HUES64 (cell line): ENCODE data around the gene ZNF653.
A peak's percentile ranks its signal among the peaks of the same experiment; 100 is the strongest.

Source experiments
- H3K27ac ChIP-seq: 2 replicates; pipeline ENCODE4 v1.7.0; 2013; ENCODE audit warnings: low read depth, low read length, inconsistent platforms
- H3K27me3 ChIP-seq: 2 replicates; pipeline ENCODE4 v1.6.1; 2013; ENCODE audit warnings: mild to moderate bottlenecking, low read length; ENCODE audit not compliant: insufficient read depth
- H3K36me3 ChIP-seq: 2 replicates; pipeline ENCODE4 v1.6.1; 2013; ENCODE audit warnings: mild to moderate bottlenecking, low read length; ENCODE audit not compliant: insufficient read depth
- H3K4me1 ChIP-seq: 2 replicates; pipeline ENCODE4 v1.6.1; 2013; ENCODE audit warnings: mild to moderate bottlenecking, low read length, moderate library complexity; ENCODE audit not compliant: insufficient read depth
- H3K4me3 ChIP-seq: 2 replicates; pipeline ENCODE4 v1.5.1; 2013; ENCODE audit warnings: mild to moderate bottlenecking, low read length, moderate library complexity
- H3K9ac ChIP-seq: 2 replicates; pipeline ENCODE4 v1.6.1; 2013; ENCODE audit warnings: mild to moderate bottlenecking, low read depth, low read length
- H3K9me3 ChIP-seq: 2 replicates; pipeline ENCODE4 v1.6.1; 2013; ENCODE audit warnings: low read depth, low read length; ENCODE audit not compliant: insufficient read depth
- WGBS: fragments of 150-250, 120-280 bp; methylation state at CpG from one replicate; pipeline ENCODE4 v1.1.7; 2013; ENCODE audit warnings: missing lambda C conversion rate; 5-methylcytosine and 5-hydroxymethylcytosine counted together

The ZNF653 gene

DNA sequence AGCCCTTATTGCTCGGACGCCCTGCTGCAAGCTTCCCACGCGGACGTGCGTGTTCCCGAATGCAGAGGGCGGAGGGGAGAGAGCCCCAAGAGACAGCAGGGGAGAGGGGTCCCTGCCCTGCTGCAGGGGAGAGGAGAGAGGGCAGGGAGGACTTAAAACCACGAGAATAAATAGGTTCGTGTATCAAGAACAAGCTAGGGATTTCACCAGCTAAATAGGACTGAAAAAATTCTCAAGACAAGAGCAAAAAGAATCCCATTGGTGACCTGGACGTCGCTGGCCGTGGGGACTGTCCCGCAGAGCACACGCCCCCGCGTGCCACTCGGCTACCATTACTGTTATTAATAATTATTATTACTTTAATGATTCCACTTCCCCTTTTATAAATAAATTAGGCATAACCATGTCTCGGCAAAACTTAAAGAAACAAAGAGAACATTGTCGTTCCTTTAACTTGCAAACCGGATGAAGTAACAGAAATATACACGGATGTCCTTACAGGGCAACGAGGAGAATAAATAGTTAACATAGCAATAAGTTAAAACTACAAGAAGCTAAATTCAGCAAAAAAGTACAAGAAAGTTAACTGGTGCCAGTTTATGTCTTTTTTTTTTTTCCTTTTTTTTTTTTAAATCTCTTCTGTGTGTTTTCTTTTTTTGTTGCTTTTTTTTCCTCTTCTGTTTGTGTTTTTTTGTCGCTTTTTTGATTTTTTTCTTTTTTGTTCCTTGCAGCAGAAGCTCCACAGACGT lies 53.6 kb downstream of the ZNF653 start:
- Histone ChIP-seq H3K36me3 (peaks cover 36% of the 10 kb centered on the region), H3K4me1 (peaks cover 13% of the 10 kb centered on the region), H3K27me3 (no peaks in the 10 kb centered on the region), H3K9ac (no peak overlapping the region), H3K9me3 (no peaks in the 10 kb centered on the region), H3K27ac (no peak overlapping the region), H3K4me3 (no peak overlapping the region)
- WGBS: 44% methylated on average over 20 of the region's 25 CpGs

DNA sequence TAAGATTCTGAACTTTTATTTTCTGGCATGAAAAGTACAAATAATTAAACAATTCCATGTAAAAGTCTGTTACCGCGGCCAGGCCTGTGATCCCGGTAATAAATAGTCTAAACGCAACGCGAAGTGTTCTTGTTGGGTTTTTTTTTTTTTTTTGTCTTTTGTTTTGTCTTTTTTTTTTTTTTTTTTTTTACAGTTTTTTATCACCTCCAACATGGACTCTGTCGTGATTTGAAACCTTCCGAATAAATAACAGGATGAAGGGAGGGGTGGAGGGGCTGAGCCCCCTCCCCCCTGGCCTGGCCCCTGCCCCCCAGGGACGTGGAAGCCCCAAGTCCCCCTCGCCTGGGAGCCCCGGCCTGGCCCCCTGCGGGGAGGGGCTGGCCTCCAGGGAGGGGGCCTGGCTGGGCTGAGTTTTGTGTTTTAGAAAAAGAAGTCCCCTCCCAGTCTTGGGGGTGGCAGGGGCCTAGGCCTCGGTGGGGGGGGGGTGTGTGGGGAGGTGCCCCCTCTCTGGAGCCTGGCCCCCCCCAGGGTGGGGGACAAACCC lies 54.2 kb downstream of the ZNF653 start:
- no CpG with 5 or more reads among the region's 13 CpGs for WGBS
- Histone ChIP-seq H3K4me1 (peaks cover 13% of the 10 kb centered on the region), H3K27ac (peak overlapping the region; percentile 55; the same call in 1 of the 2 replicates), H3K9ac (no peak overlapping the region), H3K27me3 (no peaks in the 10 kb centered on the region), H3K4me3 (no peak overlapping the region), H3K9me3 (no peaks in the 10 kb centered on the region), H3K36me3 (peaks cover 42% of the 10 kb centered on the region)

- no peak overlapping the region for H3K4me3 ChIP-seq
- H3K27me3 ChIP-seq: no peaks in the 10 kb centered on the region
- H3K9ac ChIP-seq: no peak overlapping the region
- H3K9me3 ChIP-seq: no peaks in the 10 kb centered on the region
- 91% methylated on average over 20 of the region's 21 CpGs for WGBS
- H3K27ac ChIP-seq: peak overlapping the region; percentile 55; the same call in 1 of the 2 replicates
- H3K36me3 ChIP-seq: peaks cover 46% of the 10 kb centered on the region
- peaks cover 13% of the 10 kb centered on the region for H3K4me1 ChIP-seq
Measured at GRCh38 chr19:11450570-11451326, 54.9 kb downstream of the ZNF653 start.

GRCh38 chr19:11448923-11449554 lies 56.6 kb downstream of the ZNF653 start:
- Histone ChIP-seq H3K27ac (no peak overlapping the region), H3K9me3 (no peaks in the 10 kb centered on the region), H3K36me3 (peaks cover 63% of the 10 kb centered on the region), H3K9ac (no peak overlapping the region), H3K4me1 (peaks cover 13% of the 10 kb centered on the region), H3K4me3 (no peak overlapping the region), H3K27me3 (no peaks in the 10 kb centered on the region)
- WGBS: 96% methylated on average over 31 of the region's 31 CpGs

GRCh38 chr19:11448410-11448809 lies 57.2 kb downstream of the ZNF653 start:
- Histone ChIP-seq H3K36me3 (peaks cover 69% of the 10 kb centered on the region), H3K27ac (no peak overlapping the region), H3K4me1 (peaks cover 13% of the 10 kb centered on the region), H3K27me3 (no peaks in the 10 kb centered on the region), H3K4me3 (no peak overlapping the region), H3K9me3 (no peaks in the 10 kb centered on the region), H3K9ac (no peak overlapping the region)
- WGBS: 96% methylated on average over 13 of the region's 13 CpGs

DNA sequence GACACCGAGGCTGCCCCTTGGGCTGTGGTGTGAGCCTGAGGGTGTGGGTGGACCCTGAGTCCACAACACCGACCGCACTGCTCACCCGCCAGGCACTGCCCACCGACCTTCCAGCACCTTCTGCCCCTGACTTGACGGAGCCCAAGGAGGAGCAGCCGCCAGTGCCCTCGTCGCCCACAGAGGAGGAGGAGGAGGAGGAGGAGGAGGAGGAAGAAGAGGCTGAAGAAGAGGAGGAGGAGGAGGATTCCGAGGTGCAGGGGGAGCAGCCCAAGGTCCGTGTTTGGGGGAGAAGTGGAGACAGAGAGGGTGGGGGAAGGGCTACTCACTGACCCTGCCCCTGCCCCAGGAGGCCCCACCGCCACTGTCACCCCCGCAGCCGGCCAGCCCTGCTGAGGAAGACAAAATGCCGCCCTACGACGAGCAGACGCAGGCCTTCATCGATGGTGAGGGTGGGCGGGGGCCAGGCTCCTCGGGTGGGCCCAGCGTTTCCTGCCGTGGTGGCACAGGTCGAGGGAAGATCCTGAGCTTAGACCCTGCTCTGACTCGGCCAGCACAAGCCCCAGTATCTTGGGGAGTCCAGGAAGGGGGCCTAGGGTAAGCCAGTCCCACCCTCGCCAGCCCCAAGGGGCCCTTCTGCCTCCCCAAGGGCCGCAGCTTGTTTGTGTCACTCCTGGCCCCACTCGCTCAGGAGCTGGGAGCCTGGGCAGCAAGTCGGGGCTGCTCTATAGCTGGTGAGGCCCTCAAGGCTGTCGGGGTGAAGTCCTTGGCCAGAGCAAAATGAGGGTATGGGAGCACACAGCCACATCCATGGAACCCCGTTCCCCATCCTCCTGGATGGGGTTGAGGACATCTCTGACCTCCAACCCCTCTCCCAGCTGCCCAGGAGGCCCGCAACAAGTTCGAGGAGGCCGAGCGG lies 58.0 kb downstream of the ZNF653 start:
- Histone ChIP-seq H3K27me3 (no peaks in the 10 kb centered on the region), H3K9me3 (no peaks in the 10 kb centered on the region), H3K4me1 (peaks cover 12% of the 10 kb centered on the region), H3K36me3 (peaks cover 75% of the 10 kb centered on the region), H3K4me3 (no peak overlapping the region), H3K9ac (no peak overlapping the region), H3K27ac (no peak overlapping the region)
- WGBS: 95% methylated on average over 35 of the region's 35 CpGs

GRCh38 chr19:11446652-11447301 lies 58.9 kb downstream of the ZNF653 start:
- Histone ChIP-seq H3K36me3 (peaks cover 84% of the 10 kb centered on the region), H3K9ac (no peak overlapping the region), H3K4me3 (no peak overlapping the region), H3K4me1 (peaks cover 3% of the 10 kb centered on the region), H3K9me3 (no peaks in the 10 kb centered on the region), H3K27ac (no peak overlapping the region), H3K27me3 (no peaks in the 10 kb centered on the region)
- WGBS: 82% methylated on average over 23 of the region's 23 CpGs

DNA sequence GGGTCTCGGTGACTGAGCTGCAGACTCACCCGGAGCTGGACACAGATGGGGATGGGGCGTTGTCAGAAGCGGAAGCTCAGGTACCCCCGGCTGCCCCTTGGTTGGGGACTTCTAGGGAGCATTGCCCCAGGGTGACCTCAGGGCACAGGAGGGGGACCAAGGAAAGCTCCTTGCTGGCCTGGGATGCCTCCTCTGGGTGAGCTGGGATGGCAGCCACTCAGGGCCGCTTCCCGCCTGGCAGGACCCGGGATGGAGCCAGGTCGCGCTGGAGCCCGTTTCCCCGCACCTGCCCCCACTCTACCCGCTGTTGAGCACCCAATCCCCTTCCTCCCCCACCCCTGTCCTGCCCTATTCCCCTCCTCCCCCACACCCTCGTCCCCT lies 59.4 kb downstream of the ZNF653 start:
- Histone ChIP-seq H3K4me3 (no peak overlapping the region), H3K9ac (no peak overlapping the region), H3K27me3 (no peaks in the 10 kb centered on the region), H3K36me3 (peaks cover 89% of the 10 kb centered on the region), H3K4me1 (peaks cover 3% of the 10 kb centered on the region), H3K27ac (no peak overlapping the region), H3K9me3 (no peaks in the 10 kb centered on the region)
- WGBS: 96% methylated on average over 14 of the region's 14 CpGs

DNA sequence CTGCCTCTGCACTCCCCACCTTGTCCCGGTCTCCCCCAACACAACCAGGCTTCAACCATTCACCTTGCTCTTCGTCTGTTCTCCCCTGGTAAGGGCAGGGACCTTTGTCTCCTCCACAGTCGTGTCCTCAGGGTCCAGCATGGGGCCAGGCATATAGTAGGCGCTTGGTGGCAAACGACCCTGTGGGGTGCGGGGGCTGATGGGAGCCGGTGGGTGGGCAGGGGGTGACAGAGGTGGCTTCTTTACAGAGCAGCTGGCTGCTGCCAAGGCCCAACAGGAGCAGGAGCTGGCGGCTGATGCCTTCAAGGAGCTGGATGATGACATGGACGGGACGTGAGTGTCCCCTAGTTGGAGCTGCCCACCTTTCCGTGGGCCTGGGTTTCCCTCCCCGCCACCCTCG lies 60.5 kb downstream of the ZNF653 start:
- Histone ChIP-seq H3K27ac (no peak overlapping the region), H3K9ac (no peak overlapping the region), H3K9me3 (no peaks in the 10 kb centered on the region), H3K4me3 (no peak overlapping the region), H3K36me3 (peaks cover 93% of the 10 kb centered on the region), H3K27me3 (no peaks in the 10 kb centered on the region), H3K4me1 (no peaks in the 10 kb centered on the region)
- WGBS: 95% methylated on average over 13 of the region's 13 CpGs

DNA sequence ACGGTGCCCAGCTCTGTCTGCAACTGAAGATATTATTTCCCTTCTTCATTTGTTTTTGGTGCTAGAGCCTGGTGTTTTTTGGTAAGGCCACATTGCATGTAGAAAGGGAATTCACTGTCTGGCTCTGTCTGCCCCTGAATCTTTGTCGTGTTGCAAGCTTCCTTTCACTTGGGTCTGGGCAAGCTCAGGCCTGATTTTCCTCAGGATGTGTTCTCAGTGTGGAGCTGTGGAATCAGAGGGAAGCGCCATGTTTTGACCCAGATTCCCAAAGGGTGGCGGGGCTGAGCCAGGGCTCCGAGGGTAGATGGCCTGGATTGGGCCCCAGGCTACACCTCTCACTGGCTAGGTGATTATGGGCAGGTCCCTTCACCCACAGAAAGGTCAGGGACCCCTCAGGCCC lies 61.6 kb downstream of the ZNF653 start:
- Histone ChIP-seq H3K27ac (no peak overlapping the region), H3K9ac (no peak overlapping the region), H3K36me3 (peaks cover 92% of the 10 kb centered on the region), H3K4me1 (no peaks in the 10 kb centered on the region), H3K27me3 (no peaks in the 10 kb centered on the region), H3K9me3 (no peaks in the 10 kb centered on the region), H3K4me3 (no peak overlapping the region)
- WGBS: 96% methylated on average over 5 of the region's 5 CpGs
